HG03159 (cell line): ENCODE measurements around the gene YES1.
"Not testable (repeated sequence)": the region's sequence is repeated elsewhere in the genome, so short reads cannot be mapped to it uniquely, and the experiment has no call there.

ENCODE experiments used
- ATAC-seq: cut with Tn5 transposase; IDR thresholded peaks from one replicate; pipeline ENCODE4 v1.9.1; 2021; ENCODE audit warnings: mild to moderate bottlenecking, moderate library complexity; ENCODE audit not compliant: unreplicated experiment

The YES1 gene

GRCh38 chr18:824179-824578 lies 12.1 kb upstream of the YES1 start:
- ATAC-seq: no peak

- no peak for ATAC-seq
Measured at GRCh38 chr18:820591-821165, 8.6 kb upstream of the YES1 start.

GRCh38 chr18:816869-817268 lies 4.8 kb upstream of the YES1 start:
- ATAC-seq: no peak

GRCh38 chr18:816088-816653 lies 4.1 kb upstream of the YES1 start:
- no peak for ATAC-seq

GRCh38 chr18:815353-815752 lies 3.3 kb upstream of the YES1 start:
- ATAC-seq: no peak

- no peak for ATAC-seq
Measured at GRCh38 chr18:814300-815084, 2.5 kb upstream of the YES1 start.

- peak; percentile 11 for ATAC-seq
Measured at GRCh38 chr18:813172-814071, 1.4 kb upstream of the YES1 start.

- ATAC-seq: peak; percentile 44
Measured at GRCh38 chr18:812376-813171, 532 bp upstream of the YES1 start.

GRCh38 chr18:811182-811891 lies 705 bp downstream of the YES1 start:
- peak; percentile 9 for ATAC-seq

GRCh38 chr18:809985-810642 lies 1.9 kb downstream of the YES1 start:
- ATAC-seq: peak; percentile 22

- ATAC-seq: not testable (repeated sequence)
Measured at GRCh38 chr18:809228-809627, 2.8 kb downstream of the YES1 start.

GRCh38 chr18:808502-808901 lies 3.5 kb downstream of the YES1 start:
- ATAC-seq: no peak

GRCh38 chr18:808086-808485 lies 4.0 kb downstream of the YES1 start:
- ATAC-seq: no peak

GRCh38 chr18:805755-806110 lies 6.3 kb downstream of the YES1 start:
- ATAC-seq: peak; percentile 36

GRCh38 chr18:805008-805754 lies 6.9 kb downstream of the YES1 start:
- ATAC-seq: peak; percentile 38

GRCh38 chr18:801137-801536 lies 10.9 kb downstream of the YES1 start:
- ATAC-seq: no peak

GRCh38 chr18:799943-800342 lies 12.1 kb downstream of the YES1 start:
- no peak for ATAC-seq

- ATAC-seq: not testable (repeated sequence)
Measured at GRCh38 chr18:795383-795782, 16.7 kb downstream of the YES1 start.

- ATAC-seq: no peak
Measured at GRCh38 chr18:789397-789796, 22.6 kb downstream of the YES1 start.
